NCI-H748 (cell line): ENCODE measurements around the gene TMPRSS15.

Source experiments
- DNase-seq: peaks from one replicate; lab custom pipeline; 2025; ENCODE audit not compliant: unreplicated experiment; lab: John Stamatoyannopoulos, UW

The TMPRSS15 gene

DNA sequence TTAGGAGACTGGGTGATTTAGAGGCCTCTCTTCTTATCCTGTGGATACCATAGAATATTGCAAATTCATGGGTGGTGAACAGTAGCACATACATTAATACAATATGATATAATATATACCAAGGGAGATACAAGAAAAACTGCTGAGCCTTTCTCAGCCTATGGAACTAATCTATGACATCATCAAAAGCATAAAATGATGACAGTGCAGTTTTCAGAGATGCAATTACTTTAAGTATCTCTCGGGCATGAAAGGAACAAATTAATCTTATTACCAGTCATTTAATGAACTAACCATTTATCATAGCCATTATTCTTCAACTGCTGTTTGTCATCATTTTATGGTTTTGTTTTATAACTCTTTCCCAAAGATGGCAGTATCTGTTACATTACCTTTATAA, 155.4 kb downstream of the TMPRSS15 start:
- DNase-seq = no peak

DNA sequence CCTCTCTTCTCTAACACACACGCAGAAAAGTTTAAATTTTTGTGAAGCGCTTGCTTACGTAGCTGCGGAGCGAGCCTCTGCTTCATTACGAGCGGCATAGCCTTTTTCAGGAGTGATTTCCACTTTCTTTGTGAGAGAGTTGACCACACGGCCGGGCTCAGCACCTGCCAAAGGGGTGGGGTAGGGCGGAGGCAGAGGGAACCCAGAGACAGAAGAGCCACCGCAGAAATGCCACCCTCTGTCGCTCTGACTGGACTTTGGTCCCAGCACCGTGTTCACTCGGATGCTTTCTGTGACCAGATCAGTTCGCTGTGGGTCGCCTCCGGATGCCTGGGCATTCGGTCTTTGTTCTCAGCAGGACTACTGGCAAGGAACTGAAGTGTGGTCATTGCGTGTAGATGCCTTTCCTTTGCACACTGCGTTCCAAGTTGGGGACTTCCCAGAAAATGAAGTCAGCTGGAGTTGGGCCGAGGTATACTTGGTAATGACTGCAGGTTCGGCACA, 158.1 kb downstream of the TMPRSS15 start:
- peak; percentile 69 for DNase-seq

DNA sequence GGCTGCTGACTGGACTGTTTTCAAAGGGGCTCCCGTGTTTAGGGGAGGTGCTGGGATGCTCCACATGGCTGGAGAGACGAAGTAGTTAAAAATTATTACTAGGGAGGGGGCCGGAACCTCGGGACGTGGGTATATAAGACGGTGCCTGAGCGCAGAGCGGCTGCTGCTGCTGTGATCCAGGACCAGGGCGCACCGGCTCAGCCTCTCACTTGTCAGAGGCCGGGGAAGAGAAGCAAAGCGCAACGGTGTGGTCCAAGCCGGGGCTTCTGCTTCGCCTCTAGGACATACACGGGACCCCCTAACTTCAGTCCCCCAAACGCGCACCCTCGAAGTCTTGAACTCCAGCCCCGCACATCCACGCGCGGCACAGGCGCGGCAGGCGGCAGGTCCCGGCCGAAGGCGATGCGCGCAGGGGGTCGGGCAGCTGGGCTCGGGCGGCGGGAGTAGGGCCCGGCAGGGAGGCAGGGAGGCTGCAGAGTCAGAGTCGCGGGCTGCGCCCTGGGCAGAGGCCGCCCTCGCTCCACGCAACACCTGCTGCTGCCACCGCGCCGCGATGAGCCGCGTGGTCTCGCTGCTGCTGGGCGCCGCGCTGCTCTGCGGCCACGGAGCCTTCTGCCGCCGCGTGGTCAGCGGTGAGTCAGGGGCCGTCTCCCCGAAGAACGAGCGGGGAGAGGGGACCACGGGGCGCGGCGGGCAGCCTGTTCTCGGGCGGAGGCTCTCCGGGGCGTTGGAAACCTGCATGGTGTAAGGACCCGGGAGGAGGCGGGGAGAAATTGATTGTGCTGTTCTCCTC, 158.7 kb downstream of the TMPRSS15 start, which contains the start of gene CHODL:
Gene CHODL, plus strand, starts transcription at position 163 of the 793 bp plus-strand sequence. Its CDS starts 391 bp downstream, at position 554.
- DNase-seq = peak; percentile 69

GRCh38 chr21:18235545-18235944, 168.0 kb downstream of the TMPRSS15 start:
- DNase-seq = no peak

DNA sequence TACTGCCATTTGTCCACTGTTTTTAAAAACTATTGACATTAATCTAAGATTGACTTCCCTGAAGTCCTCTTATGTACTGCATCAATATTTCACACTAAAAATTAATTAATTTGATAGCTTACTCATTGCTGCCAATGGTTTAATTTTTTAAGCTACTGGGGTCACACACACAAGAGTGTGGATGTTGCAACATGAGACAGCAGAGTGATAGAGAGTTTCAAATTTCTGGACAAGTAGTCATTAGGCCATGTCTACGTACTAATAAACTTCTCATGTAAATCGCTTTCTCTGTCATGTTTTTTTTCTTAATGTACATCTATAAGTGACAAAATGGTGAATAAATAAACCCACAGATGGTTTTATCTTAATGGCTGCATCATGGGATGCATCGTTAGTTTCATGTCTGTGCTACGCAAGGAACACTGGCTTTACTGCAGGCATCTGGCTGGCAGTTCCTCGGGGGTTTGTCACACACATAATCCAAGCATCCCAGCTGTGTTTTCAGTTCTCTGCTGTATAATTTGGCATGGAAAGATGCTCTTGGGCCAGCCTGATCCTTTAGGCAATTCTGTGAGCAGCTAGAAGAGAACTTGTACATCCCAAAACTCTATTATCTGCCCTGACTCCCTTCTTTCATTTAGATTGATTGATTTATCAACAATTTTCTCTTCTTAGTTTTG, 175.4 kb downstream of the TMPRSS15 start:
- no peak for DNase-seq

DNA sequence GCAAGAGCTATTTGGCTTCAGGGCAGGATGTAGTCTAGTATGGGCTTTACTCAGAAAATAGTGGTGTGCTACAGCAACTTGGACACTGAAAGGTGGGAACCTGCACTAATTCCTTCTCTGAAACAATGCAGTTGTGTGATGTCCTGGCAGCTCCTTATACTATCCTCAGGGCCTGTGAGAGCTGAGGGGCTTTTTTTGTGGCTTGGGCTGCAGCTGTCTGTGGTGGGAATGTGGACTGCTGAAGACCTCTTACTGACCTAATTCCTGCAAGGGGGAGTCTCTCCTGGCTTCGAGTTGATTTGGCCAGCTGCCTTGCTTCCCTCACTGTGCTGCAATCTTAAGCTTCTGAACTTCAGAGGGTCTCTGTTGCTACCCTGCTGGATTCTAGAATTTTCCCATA, 181.2 kb downstream of the TMPRSS15 start:
- DNase-seq = no peak

GRCh38 chr21:18220498-18220897, 183.1 kb downstream of the TMPRSS15 start:
- DNase-seq = no peak
